Measurements from ENCODE around the gene TBCC.

TBCC gene

GRCh38 chr6:42697268-42697655 lies 48.6 kb downstream of the TBCC start:
- DNase-seq: no peak

GRCh38 chr6:42696526-42697267 lies 49.2 kb downstream of the TBCC start:
- no peak for DNase-seq

DNA sequence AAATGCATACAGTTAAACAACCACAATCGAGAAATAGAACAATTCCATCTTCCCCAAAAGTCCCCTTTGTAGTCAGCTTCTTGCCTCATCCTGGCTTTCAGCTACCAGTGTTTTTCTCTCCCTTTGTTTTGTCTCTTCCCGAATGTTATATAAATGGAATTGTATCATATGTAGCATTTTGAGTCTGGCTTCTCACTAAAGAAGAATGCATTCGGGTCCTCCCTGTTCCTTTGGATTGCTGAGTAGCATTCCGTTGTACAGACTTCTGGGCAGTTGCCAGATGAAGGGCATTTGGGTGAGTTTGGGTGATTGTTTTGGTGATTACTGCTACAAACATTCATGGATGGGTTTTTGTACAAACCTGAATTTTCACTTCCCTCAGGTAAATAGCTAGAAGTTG lies 51.3 kb downstream of the TBCC start:
- DNase-seq: no peak
